Stimulated activated CD4-positive, alpha-beta T cell treated with anti-CD3 and anti-CD28 coated beads, Interleukin-4, amount 100 ng/mL, for 24 hours (primary cell): Measurements from ENCODE around the gene USP34.

Experiments used
- DNase-seq: peaks from one replicate; pipeline ENCODE4 v3.0.0-alpha.2; 2020

Gene USP34

GRCh38 chr2:61144697-61145268 is 326.1 kb downstream of the USP34 start:
- peak; percentile 96 for DNase-seq

GRCh38 chr2:61141151-61141550 is 329.7 kb downstream of the USP34 start:
- DNase-seq, result no peak

- DNase-seq, result no peak
These were observed 332.0 kb downstream of the USP34 start for GRCh38 chr2:61138859-61139258.
